AG09319 (cell line): ENCODE measurements around the gene MAD1L1.

ENCODE experiments used
- DNase-seq: peaks from one replicate; pipeline ENCODE4 v3.0.0-alpha.2; 2010; ENCODE audit warnings: low read depth; ENCODE audit errors: extremely low read depth
- TF ChIP-seq, protein P1 (sequence below): IDR thresholded peaks from 2 replicates; pipeline ENCODE4 v1.5.1; 2011; ENCODE audit warnings: low read depth, mild to moderate bottlenecking, inconsistent platforms, low read length, moderate library complexity

MAD1L1 gene

GRCh38 chr7:1964913-1965578 lies 267.7 kb downstream of the MAD1L1 start:
- no peak for DNase-seq
- TF ChIP-seq, protein P1, sequence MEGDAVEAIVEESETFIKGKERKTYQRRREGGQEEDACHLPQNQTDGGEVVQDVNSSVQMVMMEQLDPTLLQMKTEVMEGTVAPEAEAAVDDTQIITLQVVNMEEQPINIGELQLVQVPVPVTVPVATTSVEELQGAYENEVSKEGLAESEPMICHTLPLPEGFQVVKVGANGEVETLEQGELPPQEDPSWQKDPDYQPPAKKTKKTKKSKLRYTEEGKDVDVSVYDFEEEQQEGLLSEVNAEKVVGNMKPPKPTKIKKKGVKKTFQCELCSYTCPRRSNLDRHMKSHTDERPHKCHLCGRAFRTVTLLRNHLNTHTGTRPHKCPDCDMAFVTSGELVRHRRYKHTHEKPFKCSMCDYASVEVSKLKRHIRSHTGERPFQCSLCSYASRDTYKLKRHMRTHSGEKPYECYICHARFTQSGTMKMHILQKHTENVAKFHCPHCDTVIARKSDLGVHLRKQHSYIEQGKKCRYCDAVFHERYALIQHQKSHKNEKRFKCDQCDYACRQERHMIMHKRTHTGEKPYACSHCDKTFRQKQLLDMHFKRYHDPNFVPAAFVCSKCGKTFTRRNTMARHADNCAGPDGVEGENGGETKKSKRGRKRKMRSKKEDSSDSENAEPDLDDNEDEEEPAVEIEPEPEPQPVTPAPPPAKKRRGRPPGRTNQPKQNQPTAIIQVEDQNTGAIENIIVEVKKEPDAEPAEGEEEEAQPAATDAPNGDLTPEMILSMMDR, result no peak

DNA sequence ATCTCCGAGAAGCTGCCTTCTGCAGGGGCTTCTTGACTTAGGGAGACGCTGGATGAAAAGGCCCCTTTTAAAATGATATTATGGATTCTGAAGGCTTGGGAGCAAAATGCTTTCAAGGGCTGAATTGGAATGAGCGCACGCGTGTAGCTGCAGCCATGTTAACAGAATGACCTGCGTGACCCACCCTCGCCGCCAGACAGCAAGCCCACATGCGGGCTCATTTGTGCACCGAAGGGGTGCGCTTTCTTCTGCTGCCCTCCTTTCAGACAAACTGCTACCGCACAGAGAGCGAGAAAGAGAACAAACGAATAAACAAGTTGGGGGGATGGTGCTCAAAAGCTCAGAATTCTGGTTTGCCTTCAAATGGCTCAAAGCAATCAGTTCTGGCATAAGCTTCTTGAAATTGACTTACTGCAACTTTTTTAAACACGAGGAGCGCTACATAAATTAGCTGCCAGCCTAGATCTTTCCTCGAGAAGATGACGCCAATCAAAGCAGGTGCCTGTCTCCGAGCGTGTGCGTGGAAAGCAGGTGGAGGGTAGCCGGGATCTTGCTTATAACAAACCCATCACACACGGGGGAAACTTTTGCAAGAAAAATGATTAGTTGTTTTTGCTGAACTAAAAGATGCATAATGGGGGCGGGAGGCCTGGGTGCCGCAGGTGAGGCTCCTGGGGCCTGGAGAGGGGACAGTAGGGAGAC lies 268.4 kb downstream of the MAD1L1 start:
- DNase-seq, result no peak
- TF ChIP-seq, protein P1, result no peak

DNA sequence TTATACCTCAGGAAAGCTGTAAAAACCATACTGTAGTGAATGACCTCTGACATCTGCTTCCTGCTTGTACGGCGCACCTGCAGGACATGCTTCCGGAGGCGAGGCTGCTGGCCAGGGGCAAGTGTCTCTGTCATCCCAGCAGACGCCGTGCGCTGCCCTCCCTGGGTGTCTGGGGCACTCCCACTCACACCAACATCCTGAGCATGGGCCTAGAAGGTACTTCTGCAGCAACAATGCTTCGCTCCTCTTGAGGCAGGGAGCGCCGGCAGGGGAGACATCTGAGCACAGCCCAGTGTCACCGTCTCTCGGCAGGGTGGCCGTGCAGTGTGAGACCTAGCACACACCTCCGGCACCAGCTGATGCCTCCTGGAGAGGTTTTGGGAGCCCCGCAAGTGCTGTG lies 269.2 kb downstream of the MAD1L1 start:
- TF ChIP-seq, protein P1, result no peak
- no peak for DNase-seq

GRCh38 chr7:1961701-1962276 lies 271.0 kb downstream of the MAD1L1 start:
- DNase-seq, result peak; percentile 39
- TF ChIP-seq, protein P1, result no peak

GRCh38 chr7:1959305-1959704 lies 273.4 kb downstream of the MAD1L1 start:
- no peak for DNase-seq
- TF ChIP-seq, protein P1, result no peak

GRCh38 chr7:1957471-1958225 lies 275.1 kb downstream of the MAD1L1 start:
- DNase-seq, result no peak
- TF ChIP-seq, protein P1, result no peak
